Brain microvascular endothelial cell (primary cell): ENCODE results near the gene UBE2G2.

Source experiments
- DNase-seq: peaks from one replicate; pipeline ENCODE4 v3.0.0-alpha.2; 2020
- H3K27ac ChIP-seq: fragments of 250-450 bp; sonication (Bioruptor Pico); 2 replicates; pipeline ENCODE4 v1.5.1; 2020; ENCODE audit warnings: mild to moderate bottlenecking, moderate library complexity
- H3K27me3 ChIP-seq: fragments of 250-450 bp; sonication (Bioruptor Pico); replicated peaks from 2 replicates; pipeline ENCODE4 v1.5.1; 2020; ENCODE audit warnings: mild to moderate bottlenecking
- H3K36me3 ChIP-seq: fragments of 250-450 bp; sonication (Bioruptor Pico); replicated peaks from 2 replicates; pipeline ENCODE4 v1.5.1; 2020; ENCODE audit warnings: mild to moderate bottlenecking
- H3K4me3 ChIP-seq: 2 replicates; pipeline ENCODE4 v1.5.1; 2011; ENCODE audit warnings: low read depth, mild to moderate bottlenecking, control low read depth, low read length, moderate library complexity
- CTCF ChIP-seq: IDR thresholded peaks from 2 replicates; pipeline ENCODE4 v1.5.1; 2011; ENCODE audit warnings: low read depth, mild to moderate bottlenecking, moderate library complexity, low read length, control low read depth, inconsistent platforms; ENCODE audit errors: missing control alignments
- in situ Hi-C: cut with HindIII; loops from 2 replicates; pipeline ENCODE4 v1.10.0; 2017; ENCODE audit warnings: low sequenced_read_pairs, low pct_ligation_motif_present

UBE2G2 gene

DNA sequence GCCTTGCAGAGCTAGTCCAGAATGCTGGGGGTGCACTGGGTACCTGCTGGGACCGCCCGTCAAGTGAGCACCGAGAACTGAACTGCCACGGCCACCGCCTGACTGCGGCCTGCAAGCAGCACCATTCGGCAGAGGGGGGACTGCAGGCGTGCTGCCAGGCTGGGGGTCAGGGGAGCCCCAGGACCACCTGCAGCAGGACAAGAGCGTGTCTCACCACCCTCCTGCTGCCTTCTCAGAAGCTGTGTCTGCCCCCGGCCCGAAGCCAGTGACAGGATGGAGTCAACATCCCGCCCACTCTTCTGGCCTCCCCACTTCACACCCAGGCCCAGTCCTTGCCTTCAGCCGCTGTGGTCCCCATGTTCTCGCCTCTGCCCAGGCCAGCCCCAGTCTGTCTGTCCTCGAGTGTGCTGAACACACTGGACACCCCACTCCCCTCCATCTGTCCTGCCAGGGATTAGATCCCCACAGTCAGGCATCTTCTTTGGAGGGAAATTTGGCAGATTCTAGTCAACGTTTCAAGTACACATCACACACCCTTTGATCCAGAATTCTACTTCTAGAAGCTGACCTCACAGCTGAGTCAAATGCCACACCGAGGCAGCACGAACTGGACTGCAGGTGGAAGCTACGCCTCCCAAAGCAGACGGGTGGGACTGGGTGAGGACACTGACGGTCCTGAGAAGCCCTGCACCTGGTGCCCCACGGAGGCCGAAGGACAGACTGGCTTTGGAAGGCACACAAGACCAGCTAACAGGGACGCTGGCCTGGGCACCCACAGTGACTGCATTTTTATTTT lies 45.8 kb upstream of the UBE2G2 start:
- Histone ChIP-seq H3K4me3 (no peak overlapping the region), H3K27ac (no peak overlapping the region), H3K36me3 (peaks cover 20% of the 10 kb centered on the region), H3K27me3 (peaks cover 13% of the 10 kb centered on the region)
- in situ Hi-C loops, result no loop called here
- no peak for DNase-seq
- no peak for TF ChIP-seq CTCF

GRCh38 chr21:44846485-44847260 lies 45.1 kb upstream of the UBE2G2 start:
- H3K4me3 ChIP-seq, result no peak overlapping the region
- H3K27me3 ChIP-seq, result peaks cover 18% of the 10 kb centered on the region
- no peak for TF ChIP-seq CTCF
- no peak overlapping the region for H3K27ac ChIP-seq
- in situ Hi-C loops, result no loop called here
- peaks cover 20% of the 10 kb centered on the region for H3K36me3 ChIP-seq
- peak; percentile 9 for DNase-seq

DNA sequence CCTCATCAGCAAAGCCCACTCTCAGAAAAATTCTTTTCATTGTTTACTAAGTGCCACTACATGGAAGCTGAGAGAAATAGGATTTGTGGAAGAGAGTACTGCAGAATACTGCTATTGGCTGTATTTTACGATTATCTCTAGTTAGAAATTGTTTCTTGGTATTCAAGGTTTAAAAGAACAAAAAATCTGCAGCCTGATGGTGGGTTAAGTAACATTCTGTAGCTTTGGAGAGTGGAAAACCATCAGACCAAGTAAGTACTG lies 44.5 kb upstream of the UBE2G2 start:
- no peak for DNase-seq
- Histone ChIP-seq H3K36me3 (peaks cover 20% of the 10 kb centered on the region), H3K27ac (no peak overlapping the region), H3K27me3 (peaks cover 19% of the 10 kb centered on the region), H3K4me3 (peak overlapping the region; percentile 33)
- TF ChIP-seq CTCF, result no peak
- in situ Hi-C loops, result no loop called here

GRCh38 chr21:44845418-44846223 lies 44.0 kb upstream of the UBE2G2 start:
- H3K4me3 ChIP-seq, result peak overlapping the region; percentile 33
- TF ChIP-seq CTCF, result peak; percentile 46
- no peak overlapping the region for H3K27ac ChIP-seq
- H3K27me3 ChIP-seq, result peaks cover 19% of the 10 kb centered on the region
- H3K36me3 ChIP-seq, result peaks cover 20% of the 10 kb centered on the region
- DNase-seq, result no peak
- in situ Hi-C loops, result no loop called here

- no peak overlapping the region for H3K4me3 ChIP-seq
- DNase-seq, result no peak
- H3K36me3 ChIP-seq, result peaks cover 8% of the 10 kb centered on the region
- H3K27ac ChIP-seq, result no peak overlapping the region
- peaks cover 19% of the 10 kb centered on the region for H3K27me3 ChIP-seq
- no peak for TF ChIP-seq CTCF
- in situ Hi-C loops, result no loop called here
These were observed 42.6 kb upstream of the UBE2G2 start for GRCh38 chr21:44844256-44844655.
